GM18519 (cell line): ENCODE data around the gene TMEM170A.
"Not testable (repeated sequence)": the region's sequence is repeated elsewhere in the genome, so short reads cannot be mapped to it uniquely, and the experiment has no call there.

Experiments
- ATAC-seq: cut with Tn5 transposase; IDR thresholded peaks from one replicate; pipeline ENCODE4 v1.9.1; 2021; ENCODE audit warnings: mild to moderate bottlenecking, moderate library complexity; ENCODE audit not compliant: unreplicated experiment, low FRiP score

TMEM170A gene

GRCh38 chr16:75457485-75458021, 6.9 kb downstream of the TMEM170A start:
- ATAC-seq = no peak

GRCh38 chr16:75456971-75457370, 7.5 kb downstream of the TMEM170A start:
- no peak for ATAC-seq

- ATAC-seq = not testable (repeated sequence)
These were observed 8.0 kb downstream of the TMEM170A start for GRCh38 chr16:75456486-75456885.

- ATAC-seq = no peak
These were observed 8.8 kb downstream of the TMEM170A start for GRCh38 chr16:75455677-75456076.

- ATAC-seq = no peak
These were observed 11.9 kb downstream of the TMEM170A start for GRCh38 chr16:75452464-75453190.

DNA sequence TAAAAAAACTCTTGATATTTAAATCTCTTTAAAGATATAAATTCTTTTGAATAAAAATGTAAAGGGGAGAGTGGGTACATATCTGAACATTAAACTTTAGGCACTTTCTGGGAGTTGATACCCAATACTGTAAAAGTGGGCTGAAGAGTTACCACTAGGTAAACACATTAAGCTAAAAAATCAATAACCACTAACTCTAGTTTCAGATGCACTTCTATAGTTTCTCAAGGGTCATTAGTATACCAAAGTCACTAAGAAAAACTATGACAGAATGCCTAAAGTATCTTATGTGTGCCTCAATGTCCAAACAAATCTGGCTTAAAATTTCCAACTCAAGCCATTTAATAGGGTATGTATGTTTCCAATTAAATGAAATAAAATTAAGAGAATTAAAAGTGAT, 18.1 kb downstream of the TMEM170A start:
- no peak for ATAC-seq

GRCh38 chr16:75445298-75445697, 19.2 kb downstream of the TMEM170A start:
- no peak for ATAC-seq

- no peak for ATAC-seq
These were observed 21.2 kb downstream of the TMEM170A start for GRCh38 chr16:75443298-75443697.

DNA sequence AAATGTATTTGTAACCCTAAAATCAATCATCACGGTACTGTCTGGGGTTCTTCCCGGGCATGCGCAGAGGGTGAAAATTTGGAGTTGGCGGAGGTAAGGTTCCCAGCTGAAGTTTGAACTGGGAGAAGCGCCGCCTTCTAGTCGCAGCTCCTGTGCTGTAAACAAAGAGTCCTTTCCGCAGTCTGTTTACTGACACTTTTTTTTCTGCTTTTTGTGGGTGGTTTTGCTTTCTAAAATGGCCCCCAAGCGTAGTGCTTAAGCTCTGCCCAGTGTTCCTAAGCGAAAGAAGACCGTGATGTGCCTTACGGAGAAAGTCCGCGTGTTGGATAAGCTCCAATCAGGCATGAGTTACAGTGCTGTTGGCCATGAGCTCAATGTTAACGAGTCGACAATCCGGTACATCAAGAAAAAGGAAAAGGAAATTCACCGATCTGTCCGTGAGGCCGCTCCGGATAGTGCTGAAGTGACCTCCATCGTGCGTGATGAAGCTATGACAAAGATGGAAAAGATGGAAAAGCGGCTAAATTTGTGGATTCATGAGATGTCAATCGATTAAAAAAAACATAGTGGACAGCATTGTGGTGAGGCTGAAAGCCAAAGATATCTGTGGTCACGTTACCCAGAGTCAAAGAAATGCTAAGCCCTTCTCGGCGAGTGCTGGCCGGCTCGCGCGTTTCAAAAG, 30.6 kb downstream of the TMEM170A start:
- peak; percentile 45 for ATAC-seq

- peak; percentile 85 for ATAC-seq
These were observed 31.4 kb downstream of the TMEM170A start, which contains the start of gene CFDP1 for GRCh38 chr16:75432828-75433731. Gene CFDP1, minus strand, starts transcription at chr16:75433503. Its CDS starts 151 bp downstream, at chr16:75433352.

GRCh38 chr16:75429621-75430403, 34.7 kb downstream of the TMEM170A start:
- ATAC-seq = no peak

- ATAC-seq = not testable (repeated sequence)
These were observed 38.0 kb downstream of the TMEM170A start for GRCh38 chr16:75426524-75426923.

- not testable (repeated sequence) for ATAC-seq
These were observed 40.3 kb downstream of the TMEM170A start for GRCh38 chr16:75424105-75424762.

GRCh38 chr16:75423723-75424104, 40.8 kb downstream of the TMEM170A start:
- ATAC-seq = no peak

DNA sequence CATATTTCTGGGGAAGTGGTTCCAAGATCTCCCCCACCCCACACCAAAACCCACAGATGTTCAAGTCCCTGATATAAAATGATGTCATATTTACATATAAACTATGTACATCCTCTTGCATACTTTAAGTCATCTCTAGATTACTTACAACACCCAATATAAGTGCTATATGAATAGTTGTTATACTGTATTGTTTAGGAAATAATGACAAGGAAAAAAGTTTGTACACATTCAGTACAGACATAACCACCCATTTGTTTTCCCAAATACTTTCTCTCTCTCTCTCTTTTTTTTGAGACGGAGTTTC, 42.7 kb downstream of the TMEM170A start:
- no peak for ATAC-seq

GRCh38 chr16:75420987-75421819, 43.3 kb downstream of the TMEM170A start:
- ATAC-seq = no peak

DNA sequence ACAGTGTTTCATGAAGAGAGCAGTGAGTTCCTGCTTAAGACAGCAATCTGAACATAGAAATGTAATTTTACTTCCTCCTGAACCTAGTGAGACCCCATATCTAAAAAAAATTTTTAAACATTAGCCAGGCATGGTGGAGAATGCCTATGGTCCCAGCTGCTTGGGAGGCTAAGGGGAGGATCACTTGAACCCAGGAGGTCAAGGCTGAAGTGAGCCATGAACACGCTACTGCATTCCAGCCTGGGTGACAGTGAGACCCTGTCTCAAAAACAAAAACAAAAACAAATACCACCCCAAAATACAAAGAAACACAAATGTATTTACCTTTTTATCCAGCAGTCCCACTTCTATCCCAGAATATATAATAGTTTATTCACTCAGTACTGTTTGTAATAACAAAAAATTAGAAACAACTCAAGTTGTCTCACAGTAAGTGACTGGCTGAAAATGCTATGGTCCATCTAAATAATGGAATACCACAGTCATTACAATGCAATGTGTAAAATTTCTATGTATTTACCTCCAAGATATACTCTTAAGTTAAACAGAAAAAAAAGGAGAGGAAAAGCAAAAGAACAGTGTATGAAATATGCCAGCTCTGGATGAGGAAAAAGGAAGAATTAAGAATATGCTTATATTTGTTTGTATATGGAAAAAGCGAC, 47.5 kb downstream of the TMEM170A start:
- ATAC-seq = no peak
